ENCODE measurements around the gene TFCP2.

- TF ChIP-seq POLR2A (IDR thresholded peaks at IDR 0.05) = no peak
- no peak for TF ChIP-seq CTCF (IDR thresholded peaks at IDR 0.05)
These were observed 97.5 kb downstream of the TFCP2 start for GRCh38 chr12:51075390-51075789.
